ENCODE results near the gene TGOLN2.
"Not testable (repeated sequence)": the region's sequence is repeated elsewhere in the genome, so short reads cannot be mapped to it uniquely, and the experiment has no call there.

The TGOLN2 gene

DNA sequence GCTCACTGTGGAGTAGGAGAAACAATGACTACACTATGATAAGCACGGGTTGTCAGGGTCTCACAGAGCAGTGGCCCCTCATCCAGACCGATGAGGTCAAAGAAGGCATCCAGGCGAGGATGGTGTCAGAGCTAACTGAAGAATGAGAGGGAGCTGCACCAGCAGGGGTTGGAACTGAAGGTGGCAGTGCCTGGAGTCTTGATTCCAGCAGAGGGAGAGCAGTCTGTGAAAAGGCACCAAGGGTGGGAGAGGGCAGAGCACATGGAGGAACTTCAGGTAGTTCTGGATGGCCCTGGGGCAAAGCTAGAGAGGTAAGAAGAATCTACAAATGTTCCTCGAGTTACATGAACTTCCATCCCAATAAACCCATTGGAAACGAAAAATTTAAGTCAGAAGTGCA is 39.4 kb upstream of the TGOLN2 start:
- no peak for DNase-seq (ENCODE audit: low read depth, low spot score)
- no peak overlapping the region for H3K4me3 ChIP-seq (ENCODE audit: low read depth, low read length)
- TF ChIP-seq, protein P1, sequence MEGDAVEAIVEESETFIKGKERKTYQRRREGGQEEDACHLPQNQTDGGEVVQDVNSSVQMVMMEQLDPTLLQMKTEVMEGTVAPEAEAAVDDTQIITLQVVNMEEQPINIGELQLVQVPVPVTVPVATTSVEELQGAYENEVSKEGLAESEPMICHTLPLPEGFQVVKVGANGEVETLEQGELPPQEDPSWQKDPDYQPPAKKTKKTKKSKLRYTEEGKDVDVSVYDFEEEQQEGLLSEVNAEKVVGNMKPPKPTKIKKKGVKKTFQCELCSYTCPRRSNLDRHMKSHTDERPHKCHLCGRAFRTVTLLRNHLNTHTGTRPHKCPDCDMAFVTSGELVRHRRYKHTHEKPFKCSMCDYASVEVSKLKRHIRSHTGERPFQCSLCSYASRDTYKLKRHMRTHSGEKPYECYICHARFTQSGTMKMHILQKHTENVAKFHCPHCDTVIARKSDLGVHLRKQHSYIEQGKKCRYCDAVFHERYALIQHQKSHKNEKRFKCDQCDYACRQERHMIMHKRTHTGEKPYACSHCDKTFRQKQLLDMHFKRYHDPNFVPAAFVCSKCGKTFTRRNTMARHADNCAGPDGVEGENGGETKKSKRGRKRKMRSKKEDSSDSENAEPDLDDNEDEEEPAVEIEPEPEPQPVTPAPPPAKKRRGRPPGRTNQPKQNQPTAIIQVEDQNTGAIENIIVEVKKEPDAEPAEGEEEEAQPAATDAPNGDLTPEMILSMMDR (IDR thresholded peaks at IDR 0.05; ENCODE audit: low read depth, low read length), result no peak
- in situ Hi-C loops (cut with HindIII; ENCODE audit: low sequenced_read_pairs), result no loop called here

DNA sequence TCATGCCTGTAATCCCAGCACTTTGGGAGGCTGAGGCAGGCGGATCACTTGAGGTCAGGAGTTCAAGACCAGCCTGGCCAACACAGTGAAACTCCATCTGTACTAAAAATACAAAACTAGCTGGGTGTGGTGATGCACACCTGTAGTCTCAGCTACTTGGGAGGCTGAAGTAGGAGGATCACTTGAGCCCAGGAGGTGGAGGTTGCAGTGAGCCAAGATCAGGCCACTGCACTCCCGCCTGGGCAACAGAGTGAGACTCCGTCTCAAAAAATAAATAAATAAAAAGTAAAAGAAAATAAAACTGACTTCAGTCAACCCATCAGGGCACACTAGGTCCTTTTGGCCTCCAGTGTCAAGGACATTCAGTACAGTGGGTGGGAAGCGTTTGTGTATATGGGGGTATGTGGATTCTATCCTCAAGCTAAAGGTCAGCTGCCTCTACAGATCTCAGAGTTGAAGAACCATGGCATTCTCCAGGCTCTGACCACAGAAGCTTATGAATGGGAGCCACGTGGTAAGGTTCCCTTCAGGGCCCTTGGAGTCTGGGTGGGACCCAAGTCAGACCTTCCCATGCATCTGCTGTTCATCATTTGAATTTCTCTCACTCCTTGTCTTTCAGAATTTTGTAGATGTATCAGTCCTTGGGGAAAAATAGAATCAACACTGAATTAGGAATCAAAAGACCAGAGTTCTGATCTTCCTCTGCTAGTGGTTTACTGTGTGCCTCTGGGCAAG is 35.0 kb upstream of the TGOLN2 start:
- DNase-seq (ENCODE audit: low read depth, low spot score); H3K4me3 ChIP-seq (ENCODE audit: low read depth, low read length); in situ Hi-C loops (cut with HindIII; ENCODE audit: low sequenced_read_pairs): not testable (repeated sequence)

DNA sequence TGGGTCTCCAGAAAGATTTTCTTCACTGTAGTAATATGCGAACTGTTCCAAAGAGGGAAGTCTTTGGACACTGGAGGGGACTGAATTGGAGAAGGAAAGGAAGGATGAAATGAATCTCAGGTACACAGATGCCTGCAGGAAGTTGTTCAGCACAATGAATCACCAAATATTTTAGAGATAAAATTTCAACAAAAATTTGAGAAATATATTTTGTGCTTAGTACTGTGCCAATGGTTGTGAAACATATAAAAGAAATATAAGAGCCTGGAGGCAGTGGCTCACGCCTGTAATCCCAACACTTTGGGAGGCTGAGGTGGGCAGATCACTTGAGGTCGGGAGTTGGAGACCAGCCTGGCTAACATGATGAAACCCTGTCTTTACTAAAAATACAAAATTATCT is 29.9 kb upstream of the TGOLN2 start:
- in situ Hi-C loops (cut with HindIII; ENCODE audit: low sequenced_read_pairs), result no loop called here
- TF ChIP-seq, protein P1 (IDR thresholded peaks at IDR 0.05; ENCODE audit: low read depth, low read length), result no peak
- no peak for DNase-seq (ENCODE audit: low read depth, low spot score)
- H3K4me3 ChIP-seq (ENCODE audit: low read depth, low read length), result no peak overlapping the region

DNA sequence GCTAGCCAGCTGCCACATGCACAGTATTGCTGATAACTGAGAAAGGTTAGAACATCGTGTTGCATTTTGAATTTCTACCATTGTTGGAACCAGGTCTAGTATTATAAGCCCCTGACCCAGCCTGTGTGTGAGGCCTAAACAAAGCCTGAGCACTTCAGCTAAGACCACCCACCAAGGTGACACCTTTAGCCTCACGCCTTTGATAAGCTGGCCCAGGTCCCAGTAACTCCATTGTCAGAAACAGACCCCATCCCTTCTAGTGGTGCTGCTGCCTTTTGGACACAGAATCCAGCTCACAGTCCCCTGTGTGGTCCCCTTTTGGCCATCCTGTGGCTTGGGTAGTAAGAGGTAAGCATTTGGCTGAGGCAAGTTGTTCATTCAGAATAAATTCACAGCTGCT is 28.4 kb upstream of the TGOLN2 start:
- H3K4me3 ChIP-seq (ENCODE audit: low read depth, low read length), result no peak overlapping the region
- in situ Hi-C loops (cut with HindIII; ENCODE audit: low sequenced_read_pairs), result no loop called here
- TF ChIP-seq, protein P1 (IDR thresholded peaks at IDR 0.05; ENCODE audit: low read depth, low read length), result no peak
- DNase-seq (ENCODE audit: low read depth, low spot score), result no peak

DNA sequence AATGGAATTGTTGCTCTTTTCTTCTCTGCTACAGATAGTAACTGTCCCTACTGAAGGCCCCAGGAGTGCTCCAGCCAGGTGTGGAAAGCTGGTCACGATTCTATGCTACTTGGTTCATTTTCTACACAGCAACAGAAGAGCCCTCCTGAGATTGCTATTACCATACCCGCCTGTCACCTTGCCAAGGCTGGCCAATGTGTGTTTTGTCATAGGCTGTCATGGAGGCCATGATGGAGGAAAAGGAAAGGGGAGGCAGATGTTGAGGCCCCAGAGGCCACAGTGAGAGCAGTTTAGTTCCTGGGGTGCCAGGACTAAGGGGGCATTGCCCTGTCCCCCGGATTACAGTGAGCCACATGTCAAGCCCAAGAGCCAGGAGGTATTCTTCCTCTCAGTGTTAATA is 27.7 kb upstream of the TGOLN2 start:
- in situ Hi-C loops (cut with HindIII; ENCODE audit: low sequenced_read_pairs), result no loop called here
- no peak for DNase-seq (ENCODE audit: low read depth, low spot score)
- peak overlapping the region; percentile 97 for H3K4me3 ChIP-seq (ENCODE audit: low read depth, low read length)
- TF ChIP-seq, protein P1 (IDR thresholded peaks at IDR 0.05; ENCODE audit: low read depth, low read length), result no peak

DNA sequence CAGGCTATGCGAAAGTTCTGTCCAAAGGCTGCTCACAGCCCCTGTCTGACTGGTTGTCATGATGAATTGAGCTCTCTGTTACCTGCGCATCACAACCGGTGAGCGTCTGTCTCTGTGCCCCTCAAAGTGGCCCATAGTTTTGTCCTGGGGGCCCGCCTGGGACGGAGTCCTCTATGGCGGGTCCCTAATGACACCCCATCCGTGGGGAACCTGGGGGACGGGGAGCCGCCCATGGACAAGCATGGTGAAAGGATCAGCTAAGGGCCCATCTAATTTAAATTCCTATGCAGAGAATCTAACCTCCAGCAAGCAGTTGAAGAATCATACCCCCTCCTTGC is 27.3 kb upstream of the TGOLN2 start:
- peak overlapping the region; percentile 97 for H3K4me3 ChIP-seq (ENCODE audit: low read depth, low read length)
- DNase-seq (ENCODE audit: low read depth, low spot score), result no peak
- in situ Hi-C loops (cut with HindIII; ENCODE audit: low sequenced_read_pairs), result no loop called here
- TF ChIP-seq, protein P1 (IDR thresholded peaks at IDR 0.05; ENCODE audit: low read depth, low read length), result no peak

DNA sequence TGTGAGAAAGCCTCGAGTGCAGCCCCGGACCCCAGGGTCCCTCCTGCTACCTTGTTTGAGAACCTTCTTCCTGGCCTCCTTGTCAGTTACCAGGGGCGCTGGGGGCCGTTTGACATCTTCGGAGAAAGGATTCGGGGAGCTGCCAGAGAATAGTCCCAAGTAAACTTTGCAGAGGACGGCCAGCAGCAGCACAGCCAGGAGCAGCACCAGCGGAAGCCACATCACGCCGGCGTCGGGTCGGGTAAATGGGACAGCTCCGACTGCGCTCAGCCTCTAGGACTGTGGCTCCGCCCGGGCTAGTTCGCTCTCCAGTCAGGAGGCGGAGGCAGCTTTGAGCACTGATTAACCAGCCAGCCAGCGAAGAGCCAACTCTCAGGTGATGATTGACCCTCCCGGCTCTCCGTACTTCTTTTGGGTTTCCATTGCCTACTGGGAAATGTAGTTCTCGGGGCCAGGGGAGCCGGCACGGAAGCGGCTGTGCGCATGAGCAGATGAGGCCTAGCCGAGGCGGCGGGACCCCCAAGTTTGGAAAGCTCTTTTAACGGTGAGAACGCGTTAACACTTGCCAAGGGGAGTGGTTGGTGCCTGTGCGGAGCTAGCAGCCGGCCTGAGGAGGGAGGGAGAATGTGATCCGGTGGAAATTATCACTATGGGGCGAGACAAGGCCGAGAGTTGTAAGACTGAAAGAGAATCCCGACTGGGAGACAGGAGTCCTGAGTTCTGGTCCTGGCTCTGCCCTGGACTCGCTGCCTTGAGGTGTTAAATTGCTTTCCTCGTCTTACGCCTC is 26.7 kb upstream of the TGOLN2 start, which contains the start of the genes ELMOD3 and RETSAT:
Gene ELMOD3 (plus strand): TSS at position 484 of the 787 bp plus-strand sequence. CDS start 2,430 bp downstream, outside the sequence.
Gene RETSAT (minus strand): TSS at position 243 of the 787 bp plus-strand sequence. CDS start 21 bp downstream, at position 222.
- TF ChIP-seq, protein P1 (IDR thresholded peaks at IDR 0.05; ENCODE audit: low read depth, low read length), result no peak
- peak; percentile 99 for DNase-seq (ENCODE audit: low read depth, low spot score)
- peak within 1 kb of the TSS; percentile 97 for H3K4me3 ChIP-seq (ENCODE audit: low read depth, low read length)
- in situ Hi-C loops (cut with HindIII; ENCODE audit: low sequenced_read_pairs), result no loop called here

Data from astrocyte of the spinal cord (primary cell).